H9 (cell line): ENCODE results near the gene QPRT. TPM values are rescaled to one million over a fixed set of nuclear protein-coding genes. Genes with fewer than 3 reads are reported as not detected.

Experiments
- DNase-seq: peaks from one replicate; pipeline ENCODE4 v3.0.0-alpha.2; 2017
- H2AFZ ChIP-seq: one replicate; pipeline ENCODE4 v1.6.1; 2013; ENCODE audit warnings: mild to moderate bottlenecking, low read length, control low read depth, moderate library complexity
- H2AK5ac ChIP-seq: 2 replicates; pipeline ENCODE4 v1.6.1; 2013; ENCODE audit warnings: low read length, control low read depth, mixed read lengths; ENCODE audit not compliant: insufficient read length
- H2BK120ac ChIP-seq: one replicate; pipeline ENCODE4 v1.6.1; 2013; ENCODE audit warnings: low read depth, mild to moderate bottlenecking, low read length, control low read depth, inconsistent platforms; ENCODE audit not compliant: poor library complexity, severe bottlenecking
- H2BK12ac ChIP-seq: 2 replicates; pipeline ENCODE4 v1.6.1; 2013; ENCODE audit warnings: low read length, control low read depth, mixed read lengths, low read depth; ENCODE audit not compliant: insufficient read length
- H2BK15ac ChIP-seq: 2 replicates; pipeline ENCODE4 v1.6.1; 2013; ENCODE audit warnings: low read depth, low read length, control low read depth
- H2BK20ac ChIP-seq: one replicate; pipeline ENCODE4 v1.6.1; 2013; ENCODE audit warnings: low read depth, mild to moderate bottlenecking, low read length, control low read depth, inconsistent platforms; ENCODE audit not compliant: poor library complexity, severe bottlenecking
- H2BK5ac ChIP-seq: 2 replicates; pipeline ENCODE4 v1.6.1; 2013; ENCODE audit warnings: low read length, control low read depth, mixed read lengths; ENCODE audit not compliant: insufficient read length
- H3K14ac ChIP-seq: 2 replicates; pipeline ENCODE4 v1.6.1; 2013; ENCODE audit warnings: low read length, control low read depth; ENCODE audit not compliant: insufficient read depth
- H3K18ac ChIP-seq: 2 replicates; pipeline ENCODE4 v1.6.1; 2013; ENCODE audit warnings: low read depth, mild to moderate bottlenecking, mixed read lengths, low read length, control low read depth; ENCODE audit not compliant: insufficient read length
- H3K23ac ChIP-seq: 2 replicates; pipeline ENCODE4 v1.6.1; 2013; ENCODE audit warnings: low read length, control low read depth, mixed read lengths, low read depth; ENCODE audit not compliant: insufficient read length
- H3K23me2 ChIP-seq: 2 replicates; pipeline ENCODE4 v1.6.1; 2013; ENCODE audit warnings: low read depth, mild to moderate bottlenecking, mixed read lengths, low read length, control low read depth; ENCODE audit not compliant: insufficient read length, poor library complexity, severe bottlenecking
- H3K27ac ChIP-seq: 2 replicates; pipeline ENCODE4 v1.5.1; 2013; ENCODE audit warnings: low read length, control low read depth, mixed read lengths, low read depth; ENCODE audit not compliant: insufficient read length
- H3K27me3 ChIP-seq: 2 replicates; pipeline ENCODE4 v1.6.1; 2013; ENCODE audit warnings: low read length, control low read depth, inconsistent platforms; ENCODE audit not compliant: insufficient read depth
- H3K4ac ChIP-seq: 2 replicates; pipeline ENCODE4 v1.6.1; 2013; ENCODE audit warnings: low read depth, mild to moderate bottlenecking, control low read depth, inconsistent platforms, low read length, moderate library complexity
- H3K4me1 ChIP-seq: 2 replicates; pipeline ENCODE4 v1.6.1; 2013; ENCODE audit warnings: low read length, control low read depth, inconsistent platforms; ENCODE audit not compliant: insufficient read depth
- H3K4me2 ChIP-seq: 2 replicates; pipeline ENCODE4 v1.6.1; 2013; ENCODE audit warnings: low read length, control low read depth, mixed read lengths; ENCODE audit not compliant: insufficient read length, insufficient read depth
- H3K56ac ChIP-seq: 2 replicates; pipeline ENCODE4 v1.6.1; 2013; ENCODE audit warnings: low read depth, mild to moderate bottlenecking, mixed read lengths, low read length, control low read depth; ENCODE audit not compliant: insufficient read length
- H3K79me1 ChIP-seq: 2 replicates; pipeline ENCODE4 v1.6.1; 2013; ENCODE audit warnings: low read depth, mild to moderate bottlenecking, moderate library complexity, low read length, control low read depth, inconsistent platforms; ENCODE audit not compliant: insufficient read depth, poor library complexity, severe bottlenecking
- H3K79me2 ChIP-seq: 2 replicates; pipeline ENCODE4 v1.6.1; 2013; ENCODE audit warnings: low read length, control low read depth, inconsistent platforms; ENCODE audit not compliant: insufficient read depth
- H3K9ac ChIP-seq: 2 replicates; pipeline ENCODE4 v1.6.1; 2013; ENCODE audit warnings: low read length, control low read depth, mixed read lengths; ENCODE audit not compliant: insufficient read length; ENCODE audit errors: extremely low read depth
- H3K9me3 ChIP-seq: one replicate; pipeline ENCODE4 v1.6.1; 2013; ENCODE audit warnings: low read depth, low read length, inconsistent platforms; ENCODE audit not compliant: control insufficient read depth
- H3T11ph ChIP-seq: one replicate; pipeline ENCODE4 v1.6.1; 2013; ENCODE audit warnings: mild to moderate bottlenecking, low read length, control low read depth, inconsistent platforms
- H4K20me1 ChIP-seq: one replicate; pipeline ENCODE4 v1.6.1; 2013; ENCODE audit not compliant: control insufficient read depth, insufficient read length, insufficient read depth
- H4K5ac ChIP-seq: 2 replicates; pipeline ENCODE4 v1.6.1; 2013; ENCODE audit warnings: low read depth, mild to moderate bottlenecking, mixed read lengths, low read length, control low read depth; ENCODE audit not compliant: insufficient read length
- H4K8ac ChIP-seq: replicated peaks from 2 replicates; pipeline ENCODE4 v1.6.1; 2013; ENCODE audit warnings: low read length, control low read depth, mixed read lengths, low read depth; ENCODE audit not compliant: insufficient read length
- H4K91ac ChIP-seq: 2 replicates; pipeline ENCODE4 v1.6.1; 2013; ENCODE audit warnings: low read depth, mild to moderate bottlenecking, moderate library complexity, mixed read lengths, low read length, control low read depth; ENCODE audit not compliant: insufficient read length
- H3K27ac Mint-ChIP-seq, 3 experiments: 2 replicates in 2 of 3; 3 replicates in 1 of 3; pipeline ENCODE4 v1.8.0; 2020 to 2021; ENCODE audit warnings: mixed read lengths in 3 of 3, mild to moderate bottlenecking in 1 of 3, moderate library complexity in 1 of 3
- H3K27me3 Mint-ChIP-seq: 2 replicates; pipeline ENCODE4 v1.8.0; 2021; ENCODE audit warnings: low read depth, mild to moderate bottlenecking, moderate library complexity, mixed read lengths
- H3K36me3 Mint-ChIP-seq, 3 experiments: 2 replicates in 2 of 3; 3 replicates in 1 of 3; pipeline ENCODE4 v1.8.0; 2020 to 2021; ENCODE audit warnings: low read depth in 3 of 3, mixed read lengths in 3 of 3; ENCODE audit not compliant: insufficient read depth in 1 of 3
- H3K4me1 Mint-ChIP-seq, 2 experiments: 2 replicates each; pipeline ENCODE4 v1.8.0; 2020; ENCODE audit warnings: mixed read lengths in 2 of 2
- H3K4me3 Mint-ChIP-seq, 2 experiments: 2 replicates in 1 of 2; 3 replicates in 1 of 2; pipeline ENCODE4 v1.8.0; 2020 to 2021; ENCODE audit warnings: mild to moderate bottlenecking in 2 of 2, mixed read lengths in 2 of 2, moderate library complexity in 1 of 2
- H3K9me3 Mint-ChIP-seq, 2 experiments: 2 replicates in 1 of 2; 3 replicates in 1 of 2; pipeline ENCODE4 v1.8.0; 2020; ENCODE audit warnings: mild to moderate bottlenecking in 2 of 2, mixed read lengths in 2 of 2, moderate library complexity in 1 of 2
- CTCF ChIP-seq: fragments of 200-600 bp; sonication (generic); conservative IDR thresholded peaks from 3 replicates; pipeline ENCODE4 v1.8.0; 2021; ENCODE audit warnings: antibody characterized with exemption, mild to moderate bottlenecking
- WGBS: extraction: QIAGEN DNeasy Blood & Tissue Kit; methylation state at CpG from one replicate; pipeline ENCODE4 v1.1.7; 2013; ENCODE audit warnings: missing lambda C conversion rate, low lambda C conversion rate, mixed read lengths; ENCODE audit not compliant: insufficient read length; ENCODE audit errors: extremely low coverage; 5-methylcytosine and 5-hydroxymethylcytosine counted together
- total RNA-seq: library from RNA; stranded (reverse); gene quantifications from 2 replicates; pipeline ENCODE4 v1.2.1, GENCODE V29; 2021

The QPRT gene
- total RNA-seq, 1 experiment from 2014 or later: 107 TPM

DNA sequence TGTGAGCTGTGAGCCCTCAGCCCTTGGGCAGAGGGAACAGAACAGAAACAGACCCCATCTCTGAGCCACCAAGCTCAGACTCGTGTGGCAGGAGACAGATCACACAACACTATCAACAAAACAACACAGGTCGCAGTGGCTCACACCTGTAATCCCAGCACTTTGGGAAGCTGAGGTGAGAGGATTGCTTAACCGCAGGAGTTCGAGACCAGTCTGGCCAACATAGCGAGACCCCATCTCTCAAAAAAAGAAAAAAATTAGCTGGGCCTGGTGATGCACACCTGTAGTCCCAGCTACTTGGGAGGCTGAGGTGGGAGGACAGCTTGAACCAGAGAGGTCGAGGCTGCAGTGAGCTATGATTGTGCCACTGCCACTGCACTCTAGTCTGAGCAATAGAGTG is 5.5 kb upstream of the QPRT start:
- no peak overlapping the region for H3K4me3 Mint-ChIP-seq
- Histone ChIP-seq H2BK20ac (no peak overlapping the region), H3T11ph (no peak overlapping the region), H4K91ac (no peak overlapping the region), H3K27ac (no peak overlapping the region), H3K9ac (no peak overlapping the region), H3K4me2 (no peak overlapping the region), H4K8ac (no peak overlapping the region), H3K14ac (no peak overlapping the region), H2BK5ac (no peak overlapping the region), H3K23ac (no peak overlapping the region), H3K4me1 (no peaks in the 10 kb centered on the region), H3K79me1 (no peaks in the 10 kb centered on the region), H3K18ac (no peak overlapping the region), H3K79me2 (no peaks in the 10 kb centered on the region), H2BK120ac (no peak overlapping the region), H3K23me2 (no peaks in the 10 kb centered on the region), H2AFZ (no peak overlapping the region), H3K9me3 (no peaks in the 10 kb centered on the region), H3K4ac (no peak overlapping the region), H3K56ac (no peak overlapping the region), H4K20me1 (no peaks in the 10 kb centered on the region), H2BK12ac (no peak overlapping the region), H4K5ac (no peak overlapping the region), H2AK5ac (no peak overlapping the region), H3K27me3 (no peaks in the 10 kb centered on the region), H2BK15ac (no peak overlapping the region)
- no peak for DNase-seq
- WGBS: no CpG with 5 or more reads among the region's 6 CpGs
- TF ChIP-seq CTCF: no peak
- H3K27ac Mint-ChIP-seq: no peak overlapping the region
- H3K27me3 Mint-ChIP-seq: no peaks in the 10 kb centered on the region
- H3K4me1 Mint-ChIP-seq: peaks cover 10 to 14% of the 10 kb centered on the region in 2 experiments
- H3K36me3 Mint-ChIP-seq: no peaks in the 10 kb centered on the region
- no peaks in the 10 kb centered on the region for H3K9me3 Mint-ChIP-seq
